Measurements from ENCODE around the gene IGSF9.

DNA sequence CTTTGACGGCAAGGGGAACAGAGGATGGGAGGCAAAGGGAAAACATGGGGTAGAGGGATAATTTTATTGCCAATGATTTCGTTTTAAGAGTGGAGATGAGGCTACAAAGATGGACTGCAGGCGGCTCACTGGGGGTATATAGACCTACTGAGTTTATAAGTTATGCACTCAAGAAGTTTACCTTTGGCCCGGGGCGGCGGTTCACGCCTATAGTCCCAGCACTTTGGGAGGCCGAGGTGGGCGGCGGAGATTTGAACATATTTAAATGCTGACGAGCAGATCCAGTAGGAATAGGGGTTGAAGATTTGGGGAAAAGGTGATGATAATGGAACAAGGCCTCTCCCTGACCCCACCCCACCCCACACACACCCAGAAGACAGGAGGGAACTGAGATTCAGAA lies 16.8 kb upstream of the IGSF9 start:
- TF ChIP-seq POLR2A (IDR thresholded peaks at IDR 0.05; ENCODE audit: low read length) (no peak), GATA1 (IDR thresholded peaks at IDR 0.05; ENCODE audit: low read depth, low read length) (no peak)
